NB4 (cell line): ENCODE results near the gene IL15RA.

Experiments used
- POLR2A ChIP-seq: IDR thresholded peaks from 2 replicates; pipeline ENCODE4 v1.6.1; 2011; ENCODE audit warnings: mild to moderate bottlenecking; ENCODE audit not compliant: insufficient read length; ENCODE audit errors: extremely low read depth
- TF ChIP-seq, protein P1 (sequence below): IDR thresholded peaks from 2 replicates; pipeline ENCODE4 v1.6.1; 2011; ENCODE audit warnings: low read depth, low read length
- TF ChIP-seq, protein P2 (sequence below): IDR thresholded peaks from one replicate; pipeline ENCODE4 v1.5.1; 2012; ENCODE audit warnings: low read depth, low read length

DNA sequence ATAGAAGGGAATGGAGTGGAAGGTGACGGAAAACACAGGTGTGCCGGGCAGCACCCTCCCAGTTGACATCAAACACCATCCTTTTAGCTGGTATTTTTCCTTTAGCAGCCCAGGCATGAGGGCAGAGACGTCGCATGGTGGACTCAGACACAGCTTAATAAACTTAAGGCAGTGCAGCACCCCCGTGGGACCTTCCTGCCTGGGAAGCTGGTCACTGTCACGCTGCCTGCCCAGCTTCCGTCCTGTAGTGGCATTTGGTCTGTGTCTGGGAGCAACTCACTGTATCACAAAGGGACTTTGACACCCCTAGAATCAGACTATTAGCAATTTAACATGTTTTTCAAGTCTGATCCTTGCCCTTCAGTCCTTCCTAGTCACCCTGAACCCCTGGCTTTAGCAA is 35.8 kb downstream of the IL15RA start:
- no peak for TF ChIP-seq POLR2A
- TF ChIP-seq, protein P1, sequence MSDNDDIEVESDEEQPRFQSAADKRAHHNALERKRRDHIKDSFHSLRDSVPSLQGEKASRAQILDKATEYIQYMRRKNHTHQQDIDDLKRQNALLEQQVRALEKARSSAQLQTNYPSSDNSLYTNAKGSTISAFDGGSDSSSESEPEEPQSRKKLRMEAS: no peak
- TF ChIP-seq, protein P2, sequence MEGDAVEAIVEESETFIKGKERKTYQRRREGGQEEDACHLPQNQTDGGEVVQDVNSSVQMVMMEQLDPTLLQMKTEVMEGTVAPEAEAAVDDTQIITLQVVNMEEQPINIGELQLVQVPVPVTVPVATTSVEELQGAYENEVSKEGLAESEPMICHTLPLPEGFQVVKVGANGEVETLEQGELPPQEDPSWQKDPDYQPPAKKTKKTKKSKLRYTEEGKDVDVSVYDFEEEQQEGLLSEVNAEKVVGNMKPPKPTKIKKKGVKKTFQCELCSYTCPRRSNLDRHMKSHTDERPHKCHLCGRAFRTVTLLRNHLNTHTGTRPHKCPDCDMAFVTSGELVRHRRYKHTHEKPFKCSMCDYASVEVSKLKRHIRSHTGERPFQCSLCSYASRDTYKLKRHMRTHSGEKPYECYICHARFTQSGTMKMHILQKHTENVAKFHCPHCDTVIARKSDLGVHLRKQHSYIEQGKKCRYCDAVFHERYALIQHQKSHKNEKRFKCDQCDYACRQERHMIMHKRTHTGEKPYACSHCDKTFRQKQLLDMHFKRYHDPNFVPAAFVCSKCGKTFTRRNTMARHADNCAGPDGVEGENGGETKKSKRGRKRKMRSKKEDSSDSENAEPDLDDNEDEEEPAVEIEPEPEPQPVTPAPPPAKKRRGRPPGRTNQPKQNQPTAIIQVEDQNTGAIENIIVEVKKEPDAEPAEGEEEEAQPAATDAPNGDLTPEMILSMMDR: no peak
